ENCODE results near the gene RCL1.

RCL1 gene

GRCh38 chr9:4890242-4890641 is 97.5 kb downstream of the RCL1 start:
- Histone ChIP-seq H3K9me3 (ENCODE audit: insufficient read depth, low read length) (no peaks in the 10 kb centered on the region), H3K36me3 (replicated peaks; ENCODE audit: low read depth, low read length) (no peaks in the 10 kb centered on the region), H3K4me3 (ENCODE audit: low read length) (no peak overlapping the region), H3K27ac (ENCODE audit: low read length) (no peak overlapping the region), H3K4me1 (ENCODE audit: low read length) (peaks cover 16% of the 10 kb centered on the region), H3K4me2 (ENCODE audit: low read length) (no peak overlapping the region), H3K9ac (ENCODE audit: low read length) (no peak overlapping the region), H2AFZ (ENCODE audit: low read depth, low read length) (no peak overlapping the region), H4K20me1 (ENCODE audit: insufficient read depth, low read length) (no peaks in the 10 kb centered on the region), H3K79me2 (ENCODE audit: low read length) (no peaks in the 10 kb centered on the region), H3K27me3 (ENCODE audit: low read depth, low read length) (no peaks in the 10 kb centered on the region)
- TF ChIP-seq CTCF (IDR thresholded peaks at IDR 0.05; ENCODE audit: low read depth, low read length) (no peak), EZH2phosphoT487 (IDR thresholded peaks at IDR 0.05; ENCODE audit: low read depth) (no peak)

- Histone ChIP-seq H3K79me2 (ENCODE audit: low read length) (no peaks in the 10 kb centered on the region), H3K9ac (ENCODE audit: low read length) (no peak overlapping the region), H3K27me3 (ENCODE audit: low read depth, low read length) (no peaks in the 10 kb centered on the region), H3K4me1 (ENCODE audit: low read length) (peaks cover 16% of the 10 kb centered on the region), H3K36me3 (replicated peaks; ENCODE audit: low read depth, low read length) (no peaks in the 10 kb centered on the region), H3K9me3 (ENCODE audit: insufficient read depth, low read length) (no peaks in the 10 kb centered on the region), H4K20me1 (ENCODE audit: insufficient read depth, low read length) (no peaks in the 10 kb centered on the region), H3K27ac (ENCODE audit: low read length) (no peak overlapping the region), H3K4me2 (ENCODE audit: low read length) (no peak overlapping the region), H2AFZ (ENCODE audit: low read depth, low read length) (no peak overlapping the region), H3K4me3 (ENCODE audit: low read length) (no peak overlapping the region)
- no peak for TF ChIP-seq CTCF (IDR thresholded peaks at IDR 0.05; ENCODE audit: low read depth, low read length)
- no peak for TF ChIP-seq EZH2phosphoT487 (IDR thresholded peaks at IDR 0.05; ENCODE audit: low read depth)
Measured at GRCh38 chr9:4890929-4891328, 98.2 kb downstream of the RCL1 start.

GRCh38 chr9:4891674-4892073 is 98.9 kb downstream of the RCL1 start:
- no peaks in the 10 kb centered on the region for H3K36me3 ChIP-seq (replicated peaks; ENCODE audit: low read depth, low read length)
- no peaks in the 10 kb centered on the region for H4K20me1 ChIP-seq (ENCODE audit: insufficient read depth, low read length)
- no peak overlapping the region for H3K4me3 ChIP-seq (ENCODE audit: low read length)
- no peaks in the 10 kb centered on the region for H3K79me2 ChIP-seq (ENCODE audit: low read length)
- H3K9ac ChIP-seq (ENCODE audit: low read length): no peak overlapping the region
- H3K27me3 ChIP-seq (ENCODE audit: low read depth, low read length): no peaks in the 10 kb centered on the region
- H2AFZ ChIP-seq (ENCODE audit: low read depth, low read length): no peak overlapping the region
- no peak overlapping the region for H3K27ac ChIP-seq (ENCODE audit: low read length)
- TF ChIP-seq EZH2phosphoT487 (IDR thresholded peaks at IDR 0.05; ENCODE audit: low read depth): no peak
- no peak for TF ChIP-seq CTCF (IDR thresholded peaks at IDR 0.05; ENCODE audit: low read depth, low read length)
- no peak overlapping the region for H3K4me2 ChIP-seq (ENCODE audit: low read length)
- H3K9me3 ChIP-seq (ENCODE audit: insufficient read depth, low read length): no peaks in the 10 kb centered on the region
- H3K4me1 ChIP-seq (ENCODE audit: low read length): peaks cover 11% of the 10 kb centered on the region

- Histone ChIP-seq H3K9ac (ENCODE audit: low read length) (no peak overlapping the region), H3K27me3 (ENCODE audit: low read depth, low read length) (no peaks in the 10 kb centered on the region), H3K36me3 (replicated peaks; ENCODE audit: low read depth, low read length) (no peaks in the 10 kb centered on the region), H4K20me1 (ENCODE audit: insufficient read depth, low read length) (no peaks in the 10 kb centered on the region), H2AFZ (ENCODE audit: low read depth, low read length) (no peak overlapping the region), H3K4me1 (ENCODE audit: low read length) (peaks cover 1% of the 10 kb centered on the region), H3K9me3 (ENCODE audit: insufficient read depth, low read length) (no peaks in the 10 kb centered on the region), H3K79me2 (ENCODE audit: low read length) (no peaks in the 10 kb centered on the region), H3K4me2 (ENCODE audit: low read length) (no peak overlapping the region), H3K27ac (ENCODE audit: low read length) (no peak overlapping the region), H3K4me3 (ENCODE audit: low read length) (no peak overlapping the region)
- TF ChIP-seq EZH2phosphoT487 (IDR thresholded peaks at IDR 0.05; ENCODE audit: low read depth): no peak
- no peak for TF ChIP-seq CTCF (IDR thresholded peaks at IDR 0.05; ENCODE audit: low read depth, low read length)
Measured at GRCh38 chr9:4892501-4893194, 99.9 kb downstream of the RCL1 start.
